NCI-H2196 (cell line): Measurements from ENCODE around the gene PODXL2.

Experiments used
- DNase-seq: peaks from one replicate; lab custom pipeline; 2025; ENCODE audit not compliant: unreplicated experiment; lab: John Stamatoyannopoulos, UW

PODXL2 gene

DNA sequence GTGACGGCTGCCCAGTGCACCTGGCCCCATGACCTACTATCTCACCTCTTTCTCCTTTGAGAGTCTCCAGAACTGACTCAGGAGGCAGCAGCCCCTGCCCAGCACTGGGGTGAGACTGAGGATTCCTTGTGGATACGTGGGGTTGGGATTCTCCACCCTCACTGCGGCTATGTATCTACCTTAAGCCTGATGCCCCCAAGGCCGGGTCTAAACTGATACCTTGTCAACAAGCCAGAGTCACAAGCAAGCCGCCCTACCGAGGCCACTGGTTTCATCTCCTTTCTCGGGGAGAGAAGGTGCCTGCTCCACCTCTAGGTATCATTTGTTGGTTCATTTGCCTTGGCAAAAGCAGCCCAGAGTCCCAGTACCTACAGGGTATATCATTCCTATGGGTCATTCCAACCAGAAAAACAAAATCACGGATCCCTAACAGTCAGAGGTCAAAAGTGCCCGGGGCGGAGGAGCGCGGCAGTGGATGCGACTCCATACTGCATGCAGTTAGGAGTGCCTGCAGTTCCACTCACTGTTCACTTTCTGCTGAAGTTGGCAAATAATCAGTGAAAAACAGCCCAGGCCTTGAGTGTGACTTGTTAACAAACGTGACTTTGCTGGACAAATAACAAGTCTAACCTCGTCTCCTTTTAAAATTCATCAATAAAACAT is 91.3 kb downstream of the PODXL2 start:
- no peak for DNase-seq

GRCh38 chr3:127720985-127721935 is 92.3 kb downstream of the PODXL2 start:
- DNase-seq, result no peak

- no peak for DNase-seq
These were observed 93.3 kb downstream of the PODXL2 start for GRCh38 chr3:127722091-127722784.
